GM21515 (cell line): ENCODE data around the gene SSNA1.

Experiments
- ATAC-seq: cut with Tn5 transposase; IDR thresholded peaks from one replicate; pipeline ENCODE4 v1.9.1; 2021; ENCODE audit not compliant: unreplicated experiment

The SSNA1 gene

GRCh38 chr9:137180491-137180890 is 8.0 kb upstream of the SSNA1 start:
- no peak for ATAC-seq

- no peak for ATAC-seq
These were observed 6.8 kb upstream of the SSNA1 start for GRCh38 chr9:137181680-137182079.

- ATAC-seq = no peak
These were observed 5.6 kb upstream of the SSNA1 start for GRCh38 chr9:137182836-137183235.

- ATAC-seq = no peak
These were observed 4.4 kb upstream of the SSNA1 start for GRCh38 chr9:137183980-137184595.

- no peak for ATAC-seq
These were observed 3.4 kb upstream of the SSNA1 start for GRCh38 chr9:137184881-137185660.

GRCh38 chr9:137185921-137186320 is 2.6 kb upstream of the SSNA1 start:
- ATAC-seq = no peak

- ATAC-seq = no peak
These were observed 2.1 kb upstream of the SSNA1 start for GRCh38 chr9:137186385-137186784.

GRCh38 chr9:137187386-137187785 is 1.1 kb upstream of the SSNA1 start:
- no peak for ATAC-seq

- peak; percentile 2 for ATAC-seq
These were observed 388 bp upstream of the SSNA1 start for GRCh38 chr9:137188086-137188489.

GRCh38 chr9:137189297-137190295 is 1.1 kb downstream of the SSNA1 start:
- ATAC-seq = no peak

- no peak for ATAC-seq
These were observed 1.9 kb downstream of the SSNA1 start for GRCh38 chr9:137190315-137190856.

GRCh38 chr9:137191245-137191644 is 2.8 kb downstream of the SSNA1 start:
- ATAC-seq = no peak

GRCh38 chr9:137191691-137192447 is 3.4 kb downstream of the SSNA1 start:
- no peak for ATAC-seq

- ATAC-seq = no peak
These were observed 3.9 kb downstream of the SSNA1 start for GRCh38 chr9:137192448-137192780.

GRCh38 chr9:137192859-137193258 is 4.4 kb downstream of the SSNA1 start:
- no peak for ATAC-seq

- no peak for ATAC-seq
These were observed 5.3 kb downstream of the SSNA1 start for GRCh38 chr9:137193771-137194170.

GRCh38 chr9:137194388-137194787 is 5.9 kb downstream of the SSNA1 start:
- no peak for ATAC-seq

GRCh38 chr9:137194909-137195308 is 6.4 kb downstream of the SSNA1 start:
- ATAC-seq = no peak

- ATAC-seq = no peak
These were observed 7.2 kb downstream of the SSNA1 start for GRCh38 chr9:137195525-137196220.
